ENCODE results near the gene SBNO1.
"Not testable (repeated sequence)": the region's sequence is repeated elsewhere in the genome, so short reads cannot be mapped to it uniquely, and the experiment has no call there.

SBNO1 gene

DNA sequence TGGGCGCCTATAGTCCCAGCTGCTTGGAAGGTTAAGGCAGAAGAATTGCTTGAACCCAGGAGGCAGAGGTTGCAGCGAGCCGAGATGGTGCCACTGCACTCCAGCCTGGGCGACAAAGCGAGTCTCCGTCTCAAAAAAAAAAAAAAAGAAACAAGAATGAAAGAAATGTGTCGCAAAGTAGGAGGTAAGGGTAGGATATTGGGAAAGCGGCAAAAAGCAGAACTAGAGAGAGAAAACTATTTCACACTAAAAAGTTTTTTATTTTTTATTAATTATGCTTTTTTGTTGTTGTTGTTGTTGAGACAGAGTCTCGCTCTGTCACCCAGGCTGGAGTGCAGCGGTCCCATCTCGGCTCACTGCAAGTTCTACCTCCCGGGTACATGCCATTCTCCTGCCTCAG, 17.7 kb downstream of the SBNO1 start:
- DNase-seq (ENCODE audit: low read depth), result no peak

DNA sequence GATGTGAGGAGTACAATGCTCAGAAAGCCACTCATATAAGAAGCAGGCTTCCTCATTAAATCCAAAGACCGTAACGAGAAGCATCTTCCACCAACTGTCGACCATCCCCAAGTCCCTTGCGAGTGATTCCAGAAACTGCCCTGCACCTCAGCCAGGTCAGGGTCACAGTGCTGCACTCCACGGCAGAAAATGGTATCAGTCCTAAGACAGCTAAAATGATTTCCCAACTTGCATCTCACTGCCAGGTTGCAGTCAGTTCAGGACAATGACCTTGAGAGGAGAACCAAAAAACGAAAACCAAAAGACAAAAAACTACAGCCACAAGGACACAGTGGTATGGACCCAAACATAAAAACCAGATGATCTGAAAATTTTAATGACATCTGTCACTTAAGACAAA, 20.6 kb downstream of the SBNO1 start:
- DNase-seq (ENCODE audit: low read depth), result no peak

DNA sequence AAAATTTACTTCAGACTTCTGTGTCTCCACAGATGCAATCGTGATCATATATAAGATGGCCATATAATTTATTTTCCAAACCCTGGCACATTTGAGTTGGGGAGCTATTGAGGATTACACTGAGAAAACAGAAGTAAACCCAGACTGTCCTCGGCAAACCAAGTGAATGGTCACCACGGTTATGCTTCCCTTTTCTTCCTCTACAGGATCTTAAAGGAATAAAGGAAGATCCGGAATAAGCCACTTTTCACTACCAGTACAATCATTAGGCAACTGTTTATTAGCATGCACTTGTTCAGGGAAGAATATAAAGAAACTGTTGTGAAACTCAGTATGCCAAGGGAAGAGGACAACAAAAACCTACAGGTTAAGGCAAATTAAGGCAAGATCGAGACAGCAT, 27.6 kb downstream of the SBNO1 start:
- DNase-seq (ENCODE audit: low read depth), result no peak

DNA sequence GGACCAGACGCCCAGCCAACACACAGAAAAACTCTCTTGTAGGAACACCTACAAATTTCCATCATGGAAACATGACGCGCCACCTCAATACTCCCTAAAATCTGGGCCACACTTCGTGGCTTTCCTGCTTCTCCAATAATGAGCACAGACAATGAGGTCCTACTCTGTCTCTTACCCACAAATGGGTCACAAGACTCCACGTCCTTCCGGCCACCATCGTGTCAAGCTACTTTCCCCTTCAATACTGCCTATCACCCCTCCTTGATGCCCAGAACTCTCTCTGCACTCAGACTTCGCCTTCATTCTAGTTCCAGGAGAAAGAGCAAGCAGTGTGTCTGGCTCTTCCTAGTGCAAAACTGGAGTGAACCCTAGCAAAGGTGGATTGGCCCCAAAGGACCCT, 28.1 kb downstream of the SBNO1 start:
- no peak for DNase-seq (ENCODE audit: low read depth)

DNA sequence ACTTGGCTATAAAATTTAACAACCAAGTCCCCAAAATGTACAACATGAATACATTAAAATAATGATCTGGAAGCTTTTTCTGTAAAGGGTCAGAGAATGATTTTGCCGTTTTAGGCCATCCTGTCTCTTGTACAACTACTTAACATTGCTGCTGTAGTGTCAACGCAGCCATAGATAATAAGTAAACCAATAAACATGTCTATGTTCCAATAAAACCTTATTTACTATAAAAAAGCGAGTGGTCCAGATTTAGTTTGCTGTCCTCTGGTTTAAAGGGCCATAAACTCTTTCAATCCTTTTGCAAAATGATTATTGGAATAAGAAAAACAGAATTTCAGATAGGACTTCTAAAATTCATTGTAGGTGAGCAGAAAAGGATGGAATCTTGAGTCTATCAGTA, 29.2 kb downstream of the SBNO1 start:
- no peak for DNase-seq (ENCODE audit: low read depth)

DNA sequence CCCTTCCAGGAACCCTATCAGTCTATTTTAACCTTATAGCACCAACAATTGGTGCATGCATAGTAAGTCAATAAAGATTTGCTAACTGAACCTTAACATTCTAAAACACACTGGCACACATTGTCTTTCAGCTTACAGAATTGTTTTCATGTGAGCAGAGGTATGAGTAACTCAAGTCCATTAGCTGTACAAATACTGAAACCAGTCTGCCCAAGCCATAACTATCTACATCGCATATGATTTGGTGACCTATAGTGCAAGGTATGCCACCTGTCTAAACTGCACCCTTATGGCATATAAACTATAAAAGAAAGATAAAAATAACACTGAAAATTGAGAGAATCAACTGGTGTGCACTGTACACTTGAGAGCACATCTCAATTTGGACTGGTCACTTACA, 34.8 kb downstream of the SBNO1 start:
- DNase-seq (ENCODE audit: low read depth), result no peak

DNA sequence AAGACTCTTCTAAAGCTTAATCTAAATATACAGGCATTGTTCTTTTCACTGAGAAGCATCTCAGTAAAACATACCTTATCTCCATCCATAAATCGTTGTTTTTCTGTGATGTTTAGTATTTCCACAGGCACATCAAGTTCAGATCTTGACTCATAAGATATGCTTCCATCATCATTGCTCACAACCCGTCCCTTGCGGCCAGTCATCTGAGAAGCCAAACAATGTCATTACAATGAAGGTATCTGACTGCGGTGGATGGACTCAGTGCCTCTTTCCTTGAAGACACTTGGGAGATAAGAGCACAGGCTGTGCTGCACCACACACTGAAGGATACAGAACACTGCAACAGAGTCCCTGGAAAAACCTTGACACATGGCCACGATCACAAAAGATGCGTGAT, 44.8 kb downstream of the SBNO1 start:
- no peak for DNase-seq (ENCODE audit: low read depth)

DNA sequence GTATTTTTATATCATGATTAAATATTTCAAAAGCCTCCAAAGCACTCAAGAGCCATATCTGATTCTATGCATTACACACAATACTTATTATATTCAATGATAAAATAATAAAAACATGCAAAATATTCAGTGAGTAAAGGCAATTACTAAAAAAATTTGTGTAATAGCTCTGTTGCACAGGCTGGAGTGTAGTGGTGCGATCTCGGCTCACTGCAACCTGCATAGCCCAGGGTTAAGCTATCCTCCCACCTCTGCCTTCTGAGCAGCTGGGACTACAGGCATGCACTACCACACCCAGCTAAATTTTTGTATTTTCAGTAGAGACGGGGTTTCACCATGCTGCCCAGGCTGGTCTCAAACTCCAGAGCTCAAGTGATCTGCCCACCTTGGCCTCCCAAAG, 45.4 kb downstream of the SBNO1 start:
- DNase-seq (ENCODE audit: low read depth), result no peak

DNA sequence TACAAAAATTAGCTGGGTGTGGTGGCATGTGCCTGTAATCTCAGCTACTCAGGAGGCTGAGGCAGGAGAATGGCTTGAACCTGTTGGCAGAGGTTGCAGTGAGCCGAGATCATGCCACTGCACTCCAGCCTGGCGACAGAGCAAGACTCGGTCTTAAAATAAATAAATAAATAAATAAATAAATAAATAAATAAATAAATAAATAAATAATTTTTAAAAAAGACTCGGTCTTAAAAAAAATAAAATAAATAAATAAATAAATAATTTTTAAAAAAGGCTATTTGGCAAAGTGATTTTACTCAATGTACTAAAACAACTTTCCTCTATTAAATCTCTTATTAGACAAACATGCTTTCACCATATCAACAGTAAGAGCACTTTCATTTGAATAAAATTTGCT, 51.6 kb downstream of the SBNO1 start:
- not testable (repeated sequence) for DNase-seq (ENCODE audit: low read depth)

DNA sequence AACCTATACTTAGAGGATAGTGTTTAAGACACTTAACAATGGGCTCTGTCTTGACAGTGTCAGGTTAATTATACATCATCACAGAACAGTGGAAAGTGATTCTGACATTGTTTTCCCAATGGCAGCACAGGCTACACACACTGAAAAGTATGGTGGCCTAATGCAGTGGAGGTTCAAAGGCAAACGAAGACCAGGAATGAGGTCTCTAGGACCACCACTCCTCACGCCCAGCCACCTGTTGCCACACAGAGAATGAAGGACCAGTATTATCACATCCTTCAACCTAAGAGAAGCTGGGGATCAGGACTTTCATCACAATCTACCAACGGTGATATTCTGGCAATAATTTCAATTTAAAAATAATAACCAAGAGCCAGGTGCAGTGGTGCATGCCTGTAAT, 58.4 kb downstream of the SBNO1 start:
- DNase-seq (ENCODE audit: low read depth), result no peak

DNA sequence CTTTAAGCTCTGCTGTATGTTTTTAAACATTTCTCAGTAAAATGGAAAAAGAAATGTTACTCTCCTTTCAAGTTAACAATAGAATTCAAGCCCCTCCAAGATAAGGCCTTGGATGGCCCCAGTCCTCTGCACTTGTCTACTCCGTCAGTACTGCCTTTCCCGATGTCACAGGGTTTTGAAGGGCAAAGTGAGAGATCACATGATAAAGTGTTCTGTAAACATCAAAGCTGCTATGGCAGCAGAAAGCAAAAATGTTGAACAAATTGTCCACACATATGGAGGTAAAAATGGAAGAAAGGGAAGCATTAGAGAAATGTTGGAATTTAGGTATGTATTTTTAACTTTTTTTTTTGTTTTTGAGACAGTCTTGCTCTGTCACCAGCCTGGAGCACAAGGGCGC, 59.5 kb downstream of the SBNO1 start:
- no peak for DNase-seq (ENCODE audit: low read depth)

DNA sequence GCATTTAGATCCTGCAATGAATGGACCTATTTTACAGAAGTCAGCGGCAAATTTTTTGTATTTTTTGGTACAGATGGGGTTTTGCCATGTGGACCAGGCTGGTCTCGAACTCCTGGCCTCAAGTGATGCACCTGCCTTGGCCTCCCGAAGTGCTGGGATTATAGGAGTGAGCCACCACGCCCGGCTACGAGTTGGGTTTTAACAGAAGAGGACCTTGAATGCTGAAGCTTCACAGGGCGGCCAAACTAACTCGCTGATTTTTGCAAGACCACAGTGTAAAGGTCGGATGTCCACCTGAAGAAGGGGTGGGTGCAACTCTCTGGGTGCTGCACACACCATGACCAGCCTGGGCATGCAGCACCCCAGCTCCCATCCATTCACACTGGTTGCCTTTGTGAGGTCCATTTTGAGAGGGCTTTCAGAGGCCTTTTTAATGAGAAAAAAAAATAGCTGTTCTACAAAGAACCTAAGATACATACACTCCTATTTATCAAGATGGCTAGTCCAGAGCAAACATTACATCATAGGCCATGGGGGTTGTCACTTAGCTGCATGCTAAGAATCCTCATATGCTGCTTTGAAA, 71.4 kb downstream of the SBNO1 start:
- DNase-seq (ENCODE audit: low read depth), result no peak

DNA sequence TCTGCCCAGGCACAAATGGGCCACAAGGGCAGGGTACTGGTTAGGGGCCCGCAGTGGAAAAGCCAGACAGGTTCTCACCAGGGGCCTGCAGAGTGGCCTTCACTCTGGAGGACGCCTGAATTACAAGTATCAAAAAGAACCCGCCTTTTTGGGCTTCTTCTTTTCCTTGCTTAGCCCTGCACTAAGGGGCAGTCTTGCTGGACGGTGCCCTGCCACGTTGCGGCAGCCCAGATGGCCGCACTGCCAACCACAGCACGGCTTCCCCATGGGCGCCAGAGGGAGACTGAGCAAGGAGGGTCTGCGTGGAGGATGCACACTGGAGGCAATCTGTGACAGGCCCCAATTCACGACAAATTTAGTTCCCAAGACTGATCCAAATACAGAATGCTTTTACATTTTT, 74.7 kb downstream of the SBNO1 start:
- no peak for DNase-seq (ENCODE audit: low read depth)

DNA sequence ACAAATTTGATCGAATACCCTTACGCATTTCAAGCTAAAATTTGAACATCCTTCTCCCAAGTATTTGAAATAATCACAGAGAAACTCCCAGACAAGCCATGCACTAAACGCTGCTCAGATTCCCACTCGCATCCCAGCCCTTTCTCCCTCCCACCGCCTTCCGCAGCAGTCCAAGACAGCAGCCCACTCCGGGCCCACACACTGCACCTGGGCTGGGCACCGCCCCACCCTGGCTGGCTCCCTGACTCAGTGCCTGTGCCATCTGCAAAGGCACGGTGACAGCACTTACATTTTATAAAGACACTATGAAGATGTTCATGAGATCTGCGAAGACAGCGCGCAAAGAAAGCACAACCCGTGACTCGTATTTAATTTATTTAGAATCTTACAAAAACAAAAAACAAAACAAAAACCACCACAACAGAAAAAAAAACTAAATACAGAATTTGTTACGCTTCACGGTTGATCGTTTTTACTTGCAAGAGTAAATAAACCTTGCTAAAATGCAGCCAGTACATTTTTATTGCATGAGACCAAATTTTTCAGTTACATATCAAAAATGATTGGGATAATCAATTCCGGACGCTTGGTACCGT, 75.8 kb downstream of the SBNO1 start:
- no peak for DNase-seq (ENCODE audit: low read depth)

DNA sequence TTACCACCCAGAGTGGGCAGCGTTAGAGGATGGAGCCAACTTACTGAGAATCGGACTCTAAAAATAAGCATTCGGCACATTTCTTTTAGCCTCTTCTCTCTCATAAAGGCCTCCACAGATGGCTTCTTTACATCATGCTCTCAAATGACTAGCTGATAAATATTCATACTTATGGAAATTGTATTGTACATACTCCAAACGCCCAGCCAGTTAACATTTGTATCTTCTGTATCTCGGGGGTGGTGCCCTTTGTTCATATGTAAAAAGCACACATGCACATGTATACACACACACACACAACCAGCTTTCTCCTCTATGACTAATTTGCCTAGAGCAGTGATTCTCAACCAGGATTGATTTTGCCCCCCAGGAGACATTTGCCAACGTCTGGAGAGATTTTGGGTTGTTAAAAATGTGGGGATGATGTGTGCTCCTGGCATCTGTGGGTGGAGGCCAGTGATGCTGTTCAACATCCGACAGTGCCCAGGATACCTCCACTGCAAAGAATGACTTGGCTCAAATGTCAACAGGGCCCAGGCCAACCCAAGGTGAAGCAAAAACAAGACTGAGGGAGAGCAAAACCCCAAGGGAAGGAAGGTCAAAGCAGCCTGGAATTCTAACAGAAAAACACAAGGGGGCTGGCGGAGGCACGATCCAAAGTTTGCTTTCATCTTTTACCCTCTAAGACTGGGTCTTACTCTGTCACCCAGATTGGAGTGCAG, 77.8 kb downstream of the SBNO1 start:
- DNase-seq (ENCODE audit: low read depth), result no peak

DNA sequence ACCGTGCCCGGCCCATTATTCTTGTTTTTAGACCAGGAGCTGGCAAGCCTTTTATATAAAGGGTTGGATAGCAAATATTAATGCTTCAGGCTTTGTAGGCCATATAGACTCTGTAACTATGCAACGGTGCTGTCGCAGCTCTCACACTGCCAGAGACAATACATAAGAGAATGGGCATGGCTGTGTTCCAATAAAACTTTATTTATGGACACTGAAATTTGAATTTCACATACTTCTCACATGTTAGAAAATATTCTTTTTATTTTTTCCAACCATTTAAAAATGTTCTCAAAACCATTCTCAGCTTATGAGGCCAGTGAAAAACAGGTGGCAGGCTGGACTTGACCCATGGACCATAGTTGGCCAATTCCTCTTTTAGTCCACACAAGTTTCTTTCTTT, 80.0 kb downstream of the SBNO1 start:
- DNase-seq (ENCODE audit: low read depth), result no peak

DNA sequence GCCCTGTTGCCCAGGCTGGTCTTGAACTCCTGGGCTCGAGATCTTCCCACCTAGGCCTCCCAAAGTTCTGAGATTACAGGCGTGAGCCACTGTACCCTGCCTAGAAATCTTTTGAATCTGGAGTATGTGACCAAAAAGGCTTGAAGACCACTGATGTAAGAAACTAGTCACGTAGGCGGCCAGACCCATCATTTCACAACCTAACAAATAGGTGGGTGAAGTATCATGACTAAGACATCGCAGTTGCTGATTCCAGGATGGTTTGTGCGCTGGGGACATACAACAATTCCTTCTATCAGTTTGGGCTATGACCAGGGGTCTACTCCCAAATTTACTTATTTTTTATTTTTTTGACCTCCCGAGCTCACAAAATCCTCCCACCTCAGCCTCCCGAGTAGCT, 81.2 kb downstream of the SBNO1 start:
- DNase-seq (ENCODE audit: low read depth), result no peak

DNA sequence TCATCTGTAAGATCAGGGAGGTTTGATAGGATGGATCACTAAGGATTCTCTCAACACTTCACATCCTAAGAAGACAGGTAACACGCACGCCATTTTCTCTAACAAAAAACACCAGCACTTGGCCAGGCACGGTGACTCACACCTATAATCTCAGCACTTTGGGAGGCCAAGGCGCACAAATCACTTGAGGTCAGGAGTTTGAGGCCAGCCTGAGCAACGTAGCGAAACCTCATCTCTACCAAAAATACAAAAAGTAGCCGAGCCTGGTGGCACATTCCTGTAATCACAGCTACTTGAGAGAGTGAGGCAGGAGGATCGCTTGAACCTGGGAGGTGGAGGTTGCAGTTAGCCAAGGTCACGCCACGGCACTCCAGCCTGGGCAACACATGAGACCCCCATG, 82.5 kb downstream of the SBNO1 start:
- no peak for DNase-seq (ENCODE audit: low read depth)

DNA sequence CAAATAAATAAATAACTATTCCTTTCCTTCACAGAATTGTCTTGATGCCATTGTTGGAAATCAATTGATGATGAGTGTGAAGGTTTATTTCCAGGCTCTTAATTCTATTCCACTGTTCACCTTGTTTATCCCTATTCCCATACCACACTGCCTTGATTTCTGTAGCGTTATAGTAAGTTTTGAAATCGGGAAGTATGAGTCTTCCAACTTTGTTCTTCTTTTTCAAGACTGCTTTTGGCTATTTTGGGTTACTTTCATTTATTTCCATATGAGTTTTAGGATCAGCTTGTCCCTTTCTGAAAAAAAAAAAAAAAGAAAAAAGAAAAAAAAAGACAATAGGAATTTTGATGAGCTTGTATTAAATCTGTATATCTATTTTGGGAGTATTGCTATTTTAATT, 83.7 kb downstream of the SBNO1 start:
- no peak for DNase-seq (ENCODE audit: low read depth)

DNA sequence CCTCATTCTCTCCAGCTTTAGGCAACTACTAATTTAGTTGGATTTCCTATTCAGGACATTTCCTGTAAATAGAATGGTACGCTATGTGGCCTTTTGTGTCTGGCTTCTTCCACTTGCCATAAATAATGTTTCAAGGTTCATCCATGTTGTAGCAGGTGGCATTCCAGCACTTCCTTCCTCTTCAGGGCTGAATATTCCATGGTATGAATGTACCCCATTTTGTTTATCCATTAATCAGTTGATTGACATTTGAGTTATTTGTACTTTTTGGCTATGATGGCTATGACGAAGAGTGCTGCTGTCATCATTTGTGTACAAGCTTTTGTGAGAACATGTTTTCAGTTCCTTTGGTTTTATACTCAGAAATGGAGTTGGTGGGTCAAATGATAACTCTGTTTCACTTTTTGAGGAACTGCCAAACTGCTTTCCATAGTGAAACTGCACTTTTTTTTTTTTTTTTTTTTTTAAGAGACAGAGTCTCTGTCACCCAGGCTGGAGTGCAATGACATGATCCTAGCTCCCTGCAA, 86.5 kb downstream of the SBNO1 start:
- no peak for DNase-seq (ENCODE audit: low read depth)

DNA sequence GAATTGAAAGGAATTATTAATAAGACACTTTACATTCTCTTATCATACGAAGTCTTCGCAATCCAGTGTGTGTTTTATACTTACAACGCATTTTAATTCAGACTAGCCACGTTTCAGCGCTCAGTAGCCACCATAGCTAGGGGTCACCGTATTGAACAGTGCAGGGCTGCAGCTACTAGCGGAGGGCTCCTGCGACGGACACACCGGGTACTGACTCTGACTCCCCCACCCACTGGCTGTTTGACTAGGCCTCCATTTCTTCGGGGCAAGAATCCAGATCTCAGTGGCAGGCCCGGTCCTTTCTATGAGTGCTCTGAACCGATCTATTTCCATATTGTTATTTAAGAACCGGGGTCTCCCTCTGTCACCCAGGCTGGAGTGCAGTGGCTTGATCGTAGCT, 91.5 kb downstream of the SBNO1 start:
- DNase-seq (ENCODE audit: low read depth), result no peak

DNA sequence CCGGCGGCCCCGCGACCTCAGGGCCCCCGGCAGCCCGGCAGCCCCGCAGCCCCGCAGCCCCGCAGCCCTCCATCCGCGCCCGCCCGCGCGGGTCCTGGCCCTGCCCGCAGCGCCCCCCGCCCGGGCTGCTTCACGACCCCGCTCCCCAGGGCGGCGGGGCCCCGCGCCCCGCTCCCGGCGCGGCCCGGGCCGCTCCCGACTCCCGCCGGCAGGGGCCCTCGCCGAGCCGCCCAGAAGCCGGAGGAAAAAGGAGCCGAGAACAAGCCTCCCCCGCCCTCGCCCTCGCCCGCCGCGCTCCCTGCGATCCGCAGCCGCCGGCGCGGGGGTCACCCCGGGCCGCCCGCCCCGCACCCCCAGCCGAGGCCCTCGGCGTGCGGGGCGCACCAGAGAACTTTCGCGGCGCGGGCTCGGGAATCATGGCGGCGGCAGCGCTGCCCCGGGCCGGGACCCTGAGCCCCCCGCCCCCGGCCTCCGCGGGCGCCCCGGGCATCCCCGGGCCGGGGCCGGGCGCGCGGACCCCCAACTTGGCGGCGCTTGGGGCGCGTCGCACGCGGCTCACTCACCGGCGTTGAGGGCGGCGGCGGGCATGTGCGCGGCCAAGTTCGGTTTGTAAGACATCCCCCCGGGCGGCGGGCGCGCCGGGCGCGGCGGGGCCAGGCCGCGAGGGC, 93.5 kb downstream of the SBNO1 start:
- DNase-seq (ENCODE audit: low read depth), result peak; percentile 36
